Stimulated activated CD8-positive, alpha-beta memory T cell treated with anti-CD3 and anti-CD28 coated beads, Interleukin-4, amount 100 ng/mL, for 48 hours (primary cell): ENCODE results near the gene TRIP13.

ENCODE experiments used
- DNase-seq: peaks from one replicate; pipeline ENCODE4 v3.0.0-alpha.2; 2020

Gene TRIP13

GRCh38 chr5:943201-943917 is 50.7 kb downstream of the TRIP13 start:
- no peak for DNase-seq

- no peak for DNase-seq
Observed at GRCh38 chr5:943918-944620, 51.4 kb downstream of the TRIP13 start.

GRCh38 chr5:944621-944927 is 51.9 kb downstream of the TRIP13 start:
- DNase-seq = no peak

GRCh38 chr5:944992-945685 is 52.5 kb downstream of the TRIP13 start:
- DNase-seq = no peak

- no peak for DNase-seq
Observed at GRCh38 chr5:945691-946551, 53.2 kb downstream of the TRIP13 start.

GRCh38 chr5:946720-947625 is 54.3 kb downstream of the TRIP13 start:
- no peak for DNase-seq

- no peak for DNase-seq
Observed at GRCh38 chr5:947626-948471, 55.2 kb downstream of the TRIP13 start.

- DNase-seq = no peak
Observed at GRCh38 chr5:948472-949274, 56.0 kb downstream of the TRIP13 start.

- no peak for DNase-seq
Observed at GRCh38 chr5:949275-949543, 56.5 kb downstream of the TRIP13 start.

GRCh38 chr5:949815-950560 is 57.3 kb downstream of the TRIP13 start:
- no peak for DNase-seq

GRCh38 chr5:951940-952596 is 59.4 kb downstream of the TRIP13 start:
- DNase-seq = no peak

GRCh38 chr5:952597-953271 is 60.0 kb downstream of the TRIP13 start:
- no peak for DNase-seq

- DNase-seq = no peak
Observed at GRCh38 chr5:953535-954449, 61.1 kb downstream of the TRIP13 start.

GRCh38 chr5:955886-956761 is 63.4 kb downstream of the TRIP13 start:
- no peak for DNase-seq

GRCh38 chr5:956941-957747 is 64.5 kb downstream of the TRIP13 start:
- peak; percentile 72 for DNase-seq
